HL-60 (cell line): Measurements from ENCODE around the gene KANTR.

ENCODE experiments used
- CTCF ChIP-seq: IDR thresholded peaks from one replicate; pipeline ENCODE4 v1.5.1; 2011; ENCODE audit warnings: low read length, control low read depth, inconsistent platforms; ENCODE audit not compliant: insufficient read depth
- REST ChIP-seq: IDR thresholded peaks from 2 replicates; pipeline ENCODE4 v1.6.1; 2012; ENCODE audit warnings: low read depth; ENCODE audit not compliant: insufficient replicate concordance

DNA sequence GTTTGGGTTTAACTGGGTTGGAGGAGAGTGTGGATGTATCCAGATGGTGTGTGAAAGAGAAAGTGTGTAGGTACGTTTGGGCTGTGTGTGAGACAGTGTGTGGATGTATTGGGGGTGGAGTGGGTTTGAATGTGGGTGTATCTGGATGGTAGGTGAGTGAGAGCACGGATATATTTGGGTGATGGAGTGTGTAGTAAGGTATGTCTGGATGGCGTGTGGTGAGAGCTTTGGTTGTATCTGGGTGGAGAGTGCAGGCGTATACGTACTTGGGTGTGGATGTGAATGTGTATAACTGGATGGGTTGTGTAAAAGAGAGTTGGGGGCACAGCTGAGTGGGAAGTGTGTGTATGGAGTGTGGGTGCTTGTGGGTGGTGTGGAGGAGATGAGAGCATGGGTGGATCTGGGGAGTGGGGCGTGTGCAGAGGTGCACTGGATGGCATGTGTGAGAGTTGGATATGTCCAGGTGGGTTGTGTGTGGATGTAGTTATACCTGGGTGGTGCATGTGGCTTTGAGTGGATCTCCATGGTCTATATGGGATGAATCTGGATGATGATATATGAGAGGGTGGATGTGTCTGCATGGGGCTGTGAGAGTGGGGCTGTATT is 38.6 kb upstream of the KANTR start:
- TF ChIP-seq REST (no peak), CTCF (no peak)
